GM12875 (cell line): Measurements from ENCODE around the gene PCIF1.

Experiments used
- H3K4me3 ChIP-seq: one replicate; pipeline ENCODE4 v1.5.1; 2011; ENCODE audit warnings: low read depth, low read length, control low read depth
- TF ChIP-seq, protein P1 (sequence below): IDR thresholded peaks from 2 replicates; pipeline ENCODE4 v1.5.1; 2011; ENCODE audit warnings: low read depth, mild to moderate bottlenecking, control low read depth, inconsistent platforms, low read length, moderate library complexity, borderline replicate concordance; ENCODE audit not compliant: insufficient read depth

PCIF1 gene

DNA sequence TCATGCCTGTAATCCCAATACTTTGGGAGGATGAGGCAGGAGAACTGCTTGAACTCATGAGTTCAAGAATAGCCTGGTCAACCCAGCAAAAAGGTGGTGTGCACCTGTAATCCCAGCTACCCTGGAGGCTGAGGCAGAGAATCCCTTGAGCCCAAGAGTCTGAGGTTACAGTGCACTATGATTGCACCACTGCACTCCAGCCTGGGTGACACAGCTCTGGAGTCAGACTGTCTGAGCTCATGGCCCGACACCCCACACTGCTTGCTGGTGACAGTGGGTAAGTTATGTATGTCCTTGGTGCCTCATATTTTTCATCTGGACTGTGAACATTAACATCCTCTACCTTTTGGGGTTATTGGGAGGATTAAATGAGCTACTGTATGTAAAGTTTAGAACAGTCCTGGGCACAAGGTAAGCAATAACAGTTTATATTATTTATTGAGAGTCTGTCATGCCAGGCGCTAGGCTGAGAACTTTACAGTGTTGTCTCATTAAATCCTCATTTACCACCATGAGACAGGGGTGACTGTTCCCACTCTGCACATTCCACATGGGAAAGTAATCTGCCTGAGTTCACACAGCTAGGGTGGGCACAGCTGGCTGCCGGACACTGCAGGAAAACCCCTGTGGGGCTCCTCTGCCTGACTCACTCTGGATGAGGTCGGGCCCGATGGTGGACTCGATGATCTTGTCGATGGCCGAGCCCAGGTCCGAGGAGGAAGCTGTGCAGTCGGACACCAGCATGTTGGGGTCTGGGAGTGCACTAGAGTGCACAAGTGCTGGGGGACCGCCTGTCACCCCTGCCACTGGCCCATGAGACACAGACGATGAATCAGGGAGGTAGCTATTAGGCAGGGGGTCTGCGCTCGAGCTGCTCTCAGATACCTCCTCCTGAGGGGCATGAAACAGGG, 34.6 kb downstream of the PCIF1 start:
- TF ChIP-seq, protein P1, sequence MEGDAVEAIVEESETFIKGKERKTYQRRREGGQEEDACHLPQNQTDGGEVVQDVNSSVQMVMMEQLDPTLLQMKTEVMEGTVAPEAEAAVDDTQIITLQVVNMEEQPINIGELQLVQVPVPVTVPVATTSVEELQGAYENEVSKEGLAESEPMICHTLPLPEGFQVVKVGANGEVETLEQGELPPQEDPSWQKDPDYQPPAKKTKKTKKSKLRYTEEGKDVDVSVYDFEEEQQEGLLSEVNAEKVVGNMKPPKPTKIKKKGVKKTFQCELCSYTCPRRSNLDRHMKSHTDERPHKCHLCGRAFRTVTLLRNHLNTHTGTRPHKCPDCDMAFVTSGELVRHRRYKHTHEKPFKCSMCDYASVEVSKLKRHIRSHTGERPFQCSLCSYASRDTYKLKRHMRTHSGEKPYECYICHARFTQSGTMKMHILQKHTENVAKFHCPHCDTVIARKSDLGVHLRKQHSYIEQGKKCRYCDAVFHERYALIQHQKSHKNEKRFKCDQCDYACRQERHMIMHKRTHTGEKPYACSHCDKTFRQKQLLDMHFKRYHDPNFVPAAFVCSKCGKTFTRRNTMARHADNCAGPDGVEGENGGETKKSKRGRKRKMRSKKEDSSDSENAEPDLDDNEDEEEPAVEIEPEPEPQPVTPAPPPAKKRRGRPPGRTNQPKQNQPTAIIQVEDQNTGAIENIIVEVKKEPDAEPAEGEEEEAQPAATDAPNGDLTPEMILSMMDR = no peak
- no peak overlapping the region for H3K4me3 ChIP-seq

DNA sequence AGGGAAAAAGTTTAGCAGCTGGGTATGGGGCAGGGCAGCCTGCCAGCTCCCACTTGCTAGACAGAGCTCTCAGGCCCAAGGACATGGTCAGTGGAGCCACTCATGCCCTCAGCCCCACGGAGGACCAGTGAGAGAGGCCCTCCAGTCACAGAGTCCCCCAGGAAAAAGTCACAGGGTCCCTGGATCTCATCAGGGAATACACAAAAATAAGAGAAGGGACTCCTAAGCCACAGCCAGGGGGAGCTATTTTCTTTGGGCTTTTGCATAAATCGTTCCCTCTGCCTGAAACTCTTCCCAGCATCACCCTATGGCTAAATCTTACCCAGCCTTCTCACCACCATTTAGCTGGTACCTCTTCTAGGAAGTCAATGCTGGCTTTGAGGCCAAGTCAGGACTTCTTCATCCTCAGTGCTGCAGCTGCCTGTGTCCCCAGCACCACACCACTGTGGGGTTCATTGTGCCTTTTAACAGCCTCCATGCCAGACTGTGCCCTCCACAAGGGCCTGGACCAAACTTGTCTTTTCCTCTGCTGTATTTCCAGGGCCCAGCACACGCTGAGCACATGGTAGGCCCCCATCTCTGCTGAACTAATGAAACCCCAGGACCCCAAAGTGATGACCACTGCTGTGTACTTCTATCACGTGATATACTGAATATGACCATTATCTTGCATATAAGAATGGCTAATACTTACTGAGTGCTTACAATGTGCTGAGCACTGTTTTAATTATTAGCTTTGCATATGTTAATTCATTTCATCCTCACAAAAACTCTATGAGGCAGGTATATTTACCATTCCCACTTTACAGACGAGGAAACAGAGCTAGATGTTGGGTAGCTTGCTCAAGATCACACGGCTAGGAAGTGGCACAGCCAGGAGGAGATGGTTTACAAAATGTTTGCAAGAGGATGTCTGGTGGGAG, 35.5 kb downstream of the PCIF1 start:
- peak overlapping the region; percentile 92 for H3K4me3 ChIP-seq
- TF ChIP-seq, protein P1 = peak; percentile 63

DNA sequence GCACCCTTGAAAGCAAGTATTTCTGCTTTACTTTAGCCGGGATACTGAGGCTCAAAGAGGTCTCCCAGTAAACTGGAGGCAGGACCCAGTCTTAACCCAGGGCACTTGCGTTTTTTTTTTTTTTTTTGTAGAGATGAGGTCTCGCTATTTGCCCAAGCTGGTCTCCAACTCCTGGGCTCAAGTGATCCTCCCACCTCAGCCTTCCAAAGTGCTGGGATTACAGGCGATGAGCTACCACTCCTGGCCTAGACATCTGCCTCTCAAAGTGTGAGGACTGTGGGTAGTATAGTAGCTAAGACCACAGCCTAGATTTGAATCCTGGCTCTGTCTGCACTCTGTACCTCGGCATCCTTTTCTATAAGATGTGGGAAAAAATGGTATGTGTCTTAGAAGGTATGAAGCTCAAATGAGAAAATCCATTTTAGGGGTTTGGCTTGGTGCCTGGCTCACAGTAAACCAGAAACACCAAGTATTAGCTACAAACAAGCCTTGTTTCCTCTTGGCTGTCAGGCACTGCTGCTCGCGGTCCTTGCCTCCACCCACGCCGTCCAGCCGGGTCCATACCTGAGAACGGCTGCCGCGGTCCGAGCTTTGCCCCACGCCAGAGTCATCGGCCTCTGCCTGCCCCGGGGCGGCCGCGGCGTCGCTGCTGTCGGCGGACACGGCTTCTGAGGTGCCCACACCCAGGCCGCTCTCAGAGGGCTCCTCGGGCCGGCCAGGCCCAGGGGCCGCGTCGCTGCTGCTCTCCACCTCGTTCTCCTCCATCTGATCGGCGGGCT, 36.4 kb downstream of the PCIF1 start:
- H3K4me3 ChIP-seq = peak overlapping the region; percentile 92
- TF ChIP-seq, protein P1 = no peak

GRCh38 chr20:45971425-45971674, 36.9 kb downstream of the PCIF1 start:
- peak overlapping the region; percentile 92 for H3K4me3 ChIP-seq
- TF ChIP-seq, protein P1 = no peak

- peak within 1 kb of the TSS; percentile 92 for H3K4me3 ChIP-seq
- TF ChIP-seq, protein P1 = no peak
These were observed 37.4 kb downstream of the PCIF1 start, which contains the start of gene ZNF335 for GRCh38 chr20:45971675-45972499. ZNF335 (minus strand) TSS chr20:45972203; CDS start chr20:45971410, 793 bp downstream.
